GM10266 (cell line): ENCODE measurements around the gene MTCL1.

Experiments
- DNase-seq: peaks from one replicate; pipeline ENCODE4 v3.0.0; 2012; ENCODE audit errors: extremely low spot score
- TF ChIP-seq, protein P1 (sequence below): IDR thresholded peaks from 2 replicates; pipeline ENCODE4 v1.5.1; 2012; ENCODE audit warnings: mild to moderate bottlenecking, low read depth; ENCODE audit not compliant: control insufficient read depth, insufficient read depth; ENCODE audit errors: missing control alignments

Gene MTCL1

DNA sequence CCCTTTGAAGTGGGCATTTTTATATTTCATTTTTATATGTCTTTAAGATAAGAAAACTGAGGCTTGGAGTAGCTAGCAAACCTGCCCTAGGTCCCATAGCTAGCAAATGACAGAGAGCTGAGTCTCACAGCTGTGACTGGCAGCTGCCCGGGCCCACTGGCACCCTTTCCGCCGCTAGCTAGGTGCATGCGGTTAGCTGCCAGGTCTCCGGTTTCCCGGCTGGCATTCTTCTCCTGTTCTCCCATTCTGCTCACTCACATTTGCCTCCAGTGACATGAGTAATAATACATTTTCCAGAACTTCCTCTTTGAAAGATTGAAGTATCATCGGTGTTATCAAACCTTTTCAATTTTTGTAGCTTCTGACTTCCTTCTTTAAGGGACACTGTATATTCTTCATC is 38.7 kb downstream of the MTCL1 start:
- DNase-seq: no peak
- TF ChIP-seq, protein P1, sequence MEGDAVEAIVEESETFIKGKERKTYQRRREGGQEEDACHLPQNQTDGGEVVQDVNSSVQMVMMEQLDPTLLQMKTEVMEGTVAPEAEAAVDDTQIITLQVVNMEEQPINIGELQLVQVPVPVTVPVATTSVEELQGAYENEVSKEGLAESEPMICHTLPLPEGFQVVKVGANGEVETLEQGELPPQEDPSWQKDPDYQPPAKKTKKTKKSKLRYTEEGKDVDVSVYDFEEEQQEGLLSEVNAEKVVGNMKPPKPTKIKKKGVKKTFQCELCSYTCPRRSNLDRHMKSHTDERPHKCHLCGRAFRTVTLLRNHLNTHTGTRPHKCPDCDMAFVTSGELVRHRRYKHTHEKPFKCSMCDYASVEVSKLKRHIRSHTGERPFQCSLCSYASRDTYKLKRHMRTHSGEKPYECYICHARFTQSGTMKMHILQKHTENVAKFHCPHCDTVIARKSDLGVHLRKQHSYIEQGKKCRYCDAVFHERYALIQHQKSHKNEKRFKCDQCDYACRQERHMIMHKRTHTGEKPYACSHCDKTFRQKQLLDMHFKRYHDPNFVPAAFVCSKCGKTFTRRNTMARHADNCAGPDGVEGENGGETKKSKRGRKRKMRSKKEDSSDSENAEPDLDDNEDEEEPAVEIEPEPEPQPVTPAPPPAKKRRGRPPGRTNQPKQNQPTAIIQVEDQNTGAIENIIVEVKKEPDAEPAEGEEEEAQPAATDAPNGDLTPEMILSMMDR: no peak

DNA sequence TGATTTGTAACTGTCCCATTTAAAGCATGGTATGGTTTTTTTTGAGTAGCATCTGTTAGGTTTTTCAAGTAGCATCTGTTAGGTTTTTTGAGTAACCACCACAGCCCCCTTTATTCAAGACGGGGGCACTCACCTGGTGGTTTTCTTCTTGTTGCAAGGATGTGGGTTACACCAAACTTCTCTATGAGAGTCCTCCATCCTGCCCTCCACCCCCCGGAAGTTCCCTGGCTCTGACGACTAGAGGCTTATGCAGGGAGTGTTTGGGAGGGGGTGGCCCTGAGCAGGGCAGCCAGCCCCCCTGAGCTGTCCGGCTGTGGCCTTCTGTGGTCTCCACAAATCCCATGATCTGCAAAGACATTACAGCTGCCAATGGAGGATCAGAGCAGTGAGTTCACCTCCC is 39.3 kb downstream of the MTCL1 start:
- no peak for DNase-seq
- TF ChIP-seq, protein P1: no peak

DNA sequence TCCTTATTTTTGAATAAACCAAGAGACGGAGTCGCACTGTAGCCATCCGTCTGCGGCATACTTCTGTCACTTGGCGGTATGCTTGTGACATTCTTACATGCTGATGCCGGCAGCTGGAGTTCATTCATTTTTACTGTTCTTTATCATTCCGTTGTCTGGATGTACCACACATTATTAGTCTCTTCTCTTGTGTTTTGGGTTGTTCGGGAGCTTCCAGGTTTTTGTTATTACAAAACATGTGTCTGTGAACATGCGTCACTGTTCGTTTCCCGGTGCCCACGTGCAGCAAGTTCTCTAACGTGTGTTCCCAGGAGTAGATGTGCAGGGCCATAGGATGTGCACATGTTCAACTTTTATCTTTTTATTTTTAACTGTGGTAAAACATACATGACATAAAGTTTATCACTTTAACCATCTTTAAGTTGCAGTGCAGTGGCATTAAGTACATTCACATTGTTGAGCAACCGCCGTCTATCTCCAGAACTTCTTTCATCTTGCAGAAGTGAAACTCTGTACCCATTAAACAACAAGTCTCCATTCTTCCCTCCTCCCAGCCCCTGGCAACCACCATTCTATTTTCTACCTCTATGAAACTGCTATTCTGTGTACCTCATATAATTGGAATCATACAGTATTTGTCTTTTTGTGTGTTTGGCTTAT is 40.1 kb downstream of the MTCL1 start:
- no peak for DNase-seq
- TF ChIP-seq, protein P1: no peak

DNA sequence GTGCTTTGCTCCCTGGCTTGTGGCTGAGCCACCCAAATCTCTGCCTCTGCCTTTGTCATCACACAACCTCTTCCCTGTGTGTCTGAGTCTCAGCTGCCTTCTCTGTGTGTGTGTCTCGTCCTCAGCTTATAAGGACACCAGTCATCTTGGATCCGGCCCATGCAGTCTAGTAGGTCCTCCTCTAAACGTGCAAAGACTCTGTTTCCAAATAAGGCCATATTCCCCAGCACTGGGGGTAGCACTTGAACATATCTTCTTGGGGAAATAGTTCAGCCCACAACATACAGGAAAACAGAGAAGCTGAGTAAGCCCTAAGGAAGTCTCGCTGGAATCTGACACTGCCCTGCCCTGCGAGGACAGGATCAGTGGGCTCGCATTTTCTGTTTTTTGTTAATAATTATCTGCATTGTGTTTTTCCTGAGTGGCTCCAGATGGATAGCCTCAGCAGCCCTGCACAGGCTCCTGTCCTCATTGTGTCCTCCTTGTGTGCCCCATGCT is 42.1 kb downstream of the MTCL1 start:
- no peak for DNase-seq
- TF ChIP-seq, protein P1: no peak

DNA sequence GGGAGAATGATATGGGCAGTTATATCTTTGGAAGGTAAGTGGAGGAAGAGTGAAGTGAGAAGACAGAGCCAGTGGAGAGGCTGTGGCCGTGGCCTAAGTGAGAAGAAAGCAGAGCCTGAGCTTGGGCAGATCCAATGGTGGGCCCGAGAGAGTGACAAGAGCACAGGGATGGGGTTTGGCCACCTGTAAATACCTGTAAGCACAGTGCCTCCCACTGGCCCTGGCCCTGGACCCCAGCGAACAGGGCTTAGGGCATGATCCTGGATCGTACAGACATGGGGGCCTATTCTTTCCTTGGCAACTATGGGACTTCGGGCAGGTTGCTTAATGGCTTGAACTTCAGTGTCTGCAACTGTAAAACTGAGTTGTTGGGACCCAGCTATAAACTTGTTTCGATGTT is 44.1 kb downstream of the MTCL1 start:
- TF ChIP-seq, protein P1: no peak
- no peak for DNase-seq

DNA sequence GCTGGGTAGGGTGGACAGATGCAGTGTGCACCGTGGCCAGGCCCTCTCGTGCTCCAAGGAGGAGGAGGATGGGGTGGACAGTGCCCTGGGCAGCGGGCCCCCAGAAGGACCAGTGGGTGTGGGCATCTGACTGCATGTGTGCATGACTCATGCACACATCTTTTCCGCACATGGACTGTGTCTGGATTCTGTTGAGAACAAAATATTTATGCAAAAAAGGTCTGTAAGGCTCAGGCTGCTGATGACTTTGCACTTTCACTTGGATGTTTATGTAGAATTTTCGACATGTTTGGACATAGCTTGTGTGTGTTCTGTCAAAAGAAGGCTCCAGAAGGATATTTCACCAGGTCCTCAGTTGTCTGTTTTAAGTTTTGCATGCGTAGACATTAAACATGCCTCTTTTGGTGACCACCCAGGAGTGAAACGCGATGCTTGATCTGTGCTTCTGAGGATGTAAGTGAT is 45.6 kb downstream of the MTCL1 start:
- DNase-seq: no peak

DNA sequence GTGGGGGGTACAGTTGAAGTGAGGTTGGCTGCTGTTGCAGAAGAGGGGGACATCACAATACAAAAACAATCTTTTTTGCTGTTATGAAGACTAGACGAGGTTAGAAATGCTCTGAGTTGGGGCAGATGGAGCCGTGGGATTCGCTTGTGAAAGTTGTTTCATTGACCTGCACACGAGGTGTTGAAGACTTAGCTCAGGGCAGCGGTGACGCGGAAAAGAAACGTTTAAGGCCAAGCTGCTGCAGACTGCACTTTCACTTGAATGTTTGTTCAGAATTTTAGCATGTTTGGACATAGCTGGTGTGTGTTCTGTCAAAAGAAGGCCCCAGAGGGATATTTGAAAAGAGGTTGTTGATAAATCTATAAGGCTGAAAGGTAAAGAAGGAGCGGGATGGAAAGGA is 46.3 kb downstream of the MTCL1 start:
- TF ChIP-seq, protein P1: no peak
- DNase-seq: no peak

More for the DNA sequence above, 45.6 kb downstream of the MTCL1 start:
- TF ChIP-seq, protein P1: no peak
